Measurements from ENCODE around the gene PLA2G15. TPM values are rescaled to one million over a fixed set of nuclear protein-coding genes. Genes with fewer than 3 reads are reported as not detected.

PLA2G15 gene
- total and polyA plus RNA-seq, 2 donors, result 12.7 to 14.1 TPM

- DNase-seq (ENCODE audit: extremely low spot score), result no peak
- 86% methylated on average over 5 of the region's 5 CpGs for WGBS
- no peak overlapping the region for H3K27ac ChIP-seq (ENCODE audit: low read depth)
- H3K4me1 ChIP-seq (ENCODE audit: insufficient read depth), result no peaks in the 10 kb centered on the region
- H3K36me3 ChIP-seq (ENCODE audit: insufficient read depth), result peaks cover 2% of the 10 kb centered on the region
- H3K4me3 ChIP-seq (ENCODE audit: low read depth, low read length), result no peak overlapping the region
Observed at GRCh38 chr16:68251832-68252231, 6.7 kb downstream of the PLA2G15 start.

- 86% methylated on average over 5 of the region's 5 CpGs for WGBS
- Histone ChIP-seq H3K36me3 (ENCODE audit: insufficient read depth) (peaks cover 2% of the 10 kb centered on the region), H3K27ac (ENCODE audit: low read depth) (no peak overlapping the region), H3K4me3 (ENCODE audit: low read depth, low read length) (no peak overlapping the region), H3K4me1 (ENCODE audit: insufficient read depth) (no peaks in the 10 kb centered on the region)
- no peak for DNase-seq (ENCODE audit: extremely low spot score)
Observed at GRCh38 chr16:68252383-68252782, 7.2 kb downstream of the PLA2G15 start.

GRCh38 chr16:68253721-68254120, 8.5 kb downstream of the PLA2G15 start:
- H3K4me3 ChIP-seq (ENCODE audit: low read depth, low read length), result no peak overlapping the region
- no peak overlapping the region for H3K27ac ChIP-seq (ENCODE audit: low read depth)
- WGBS, result 89% methylated on average over 4 of the region's 4 CpGs
- no peaks in the 10 kb centered on the region for H3K4me1 ChIP-seq (ENCODE audit: insufficient read depth)
- no peak for DNase-seq (ENCODE audit: extremely low spot score)
- peaks cover 2% of the 10 kb centered on the region for H3K36me3 ChIP-seq (ENCODE audit: insufficient read depth)

GRCh38 chr16:68255712-68256111, 10.5 kb downstream of the PLA2G15 start:
- no peak overlapping the region for H3K27ac ChIP-seq (ENCODE audit: low read depth)
- no peak for DNase-seq (ENCODE audit: extremely low spot score)
- no peak overlapping the region for H3K4me3 ChIP-seq (ENCODE audit: low read depth, low read length)
- peaks cover 2% of the 10 kb centered on the region for H3K36me3 ChIP-seq (ENCODE audit: insufficient read depth)
- WGBS, result 93% methylated on average over 18 of the region's 18 CpGs
- no peaks in the 10 kb centered on the region for H3K4me1 ChIP-seq (ENCODE audit: insufficient read depth)

GRCh38 chr16:68257251-68257905, 12.2 kb downstream of the PLA2G15 start:
- Histone ChIP-seq H3K36me3 (ENCODE audit: insufficient read depth) (peaks cover 2% of the 10 kb centered on the region), H3K27ac (ENCODE audit: low read depth) (peak overlapping the region; percentile 38), H3K4me1 (ENCODE audit: insufficient read depth) (no peaks in the 10 kb centered on the region), H3K4me3 (ENCODE audit: low read depth, low read length) (no peak overlapping the region)
- no peak for DNase-seq (ENCODE audit: extremely low spot score)
- WGBS, result 75% methylated on average over 6 of the region's 6 CpGs

GRCh38 chr16:68257906-68258800, 13.0 kb downstream of the PLA2G15 start:
- peak overlapping the region; percentile 38 for H3K27ac ChIP-seq (ENCODE audit: low read depth)
- peaks cover 2% of the 10 kb centered on the region for H3K36me3 ChIP-seq (ENCODE audit: insufficient read depth)
- H3K4me1 ChIP-seq (ENCODE audit: insufficient read depth), result no peaks in the 10 kb centered on the region
- H3K4me3 ChIP-seq (ENCODE audit: low read depth, low read length), result no peak overlapping the region
- WGBS, result 63% methylated on average over 13 of the region's 13 CpGs
- no peak for DNase-seq (ENCODE audit: extremely low spot score)

GRCh38 chr16:68259007-68259825, 14.0 kb downstream of the PLA2G15 start:
- no peak for DNase-seq (ENCODE audit: extremely low spot score)
- WGBS, result 91% methylated on average over 27 of the region's 27 CpGs
- peaks cover 2% of the 10 kb centered on the region for H3K36me3 ChIP-seq (ENCODE audit: insufficient read depth)
- no peak overlapping the region for H3K4me3 ChIP-seq (ENCODE audit: low read depth, low read length)
- H3K27ac ChIP-seq (ENCODE audit: low read depth), result no peak overlapping the region
- no peaks in the 10 kb centered on the region for H3K4me1 ChIP-seq (ENCODE audit: insufficient read depth)

- Histone ChIP-seq H3K4me1 (ENCODE audit: insufficient read depth) (no peaks in the 10 kb centered on the region), H3K27ac (ENCODE audit: low read depth) (peak overlapping the region; percentile 90), H3K36me3 (ENCODE audit: insufficient read depth) (no peaks in the 10 kb centered on the region), H3K4me3 (ENCODE audit: low read depth, low read length) (peak overlapping the region; percentile 80)
- 36% methylated on average over 11 of the region's 11 CpGs for WGBS
- DNase-seq (ENCODE audit: extremely low spot score), result no peak
Observed at GRCh38 chr16:68263559-68264127, 18.5 kb downstream of the PLA2G15 start.

- WGBS, result under 1% methylated on average over 123 of the region's 123 CpGs
- no peak for DNase-seq (ENCODE audit: extremely low spot score)
- no peaks in the 10 kb centered on the region for H3K36me3 ChIP-seq (ENCODE audit: insufficient read depth)
Observed at GRCh38 chr16:68264128-68265077, 19.2 kb downstream of the PLA2G15 start, which contains the start of gene SLC7A6. Gene SLC7A6, plus strand, starts transcription at chr16:68264526. Its CDS starts 10,201 bp downstream, at chr16:68274727.

GRCh38 chr16:68265078-68265920, 20.1 kb downstream of the PLA2G15 start:
- H3K4me1 ChIP-seq (ENCODE audit: insufficient read depth), result no peaks in the 10 kb centered on the region

More at GRCh38 chr16:68264128-68265077, 19.2 kb downstream of the PLA2G15 start, which contains the start of gene SLC7A6:
- H3K27ac ChIP-seq (ENCODE audit: low read depth), result peak within 1 kb of the TSS; percentile 90
- no peaks in the 10 kb centered on the region for H3K4me1 ChIP-seq (ENCODE audit: insufficient read depth)
- peak within 1 kb of the TSS; percentile 80 for H3K4me3 ChIP-seq (ENCODE audit: low read depth, low read length)

GRCh38 chr16:68267612-68268405, 22.6 kb downstream of the PLA2G15 start:
- no peaks in the 10 kb centered on the region for H3K36me3 ChIP-seq (ENCODE audit: insufficient read depth)
- H3K4me1 ChIP-seq (ENCODE audit: insufficient read depth), result no peaks in the 10 kb centered on the region
- no peak overlapping the region for H3K27ac ChIP-seq (ENCODE audit: low read depth)
- DNase-seq (ENCODE audit: extremely low spot score), result no peak
- WGBS, result 62% methylated on average over 6 of the region's 6 CpGs
- H3K4me3 ChIP-seq (ENCODE audit: low read depth, low read length), result no peak overlapping the region

More at GRCh38 chr16:68265078-68265920, 20.1 kb downstream of the PLA2G15 start:
- Histone ChIP-seq H3K4me3 (ENCODE audit: low read depth, low read length) (peak overlapping the region; percentile 80), H3K36me3 (ENCODE audit: insufficient read depth) (no peaks in the 10 kb centered on the region), H3K27ac (ENCODE audit: low read depth) (peak overlapping the region; percentile 72)
- no peak for DNase-seq (ENCODE audit: extremely low spot score)
- WGBS, result 3% methylated on average over 23 of the region's 23 CpGs

Data from urinary bladder (tissue), 4 donors.